H9 (cell line): ENCODE measurements around the gene PRSS1. TPM values are rescaled to one million over a fixed set of nuclear protein-coding genes. Genes with fewer than 3 reads are reported as not detected.

Source experiments
- DNase-seq: peaks from one replicate; pipeline ENCODE4 v3.0.0-alpha.2; 2017
- H2AFZ ChIP-seq: one replicate; pipeline ENCODE4 v1.6.1; 2013; ENCODE audit warnings: mild to moderate bottlenecking, low read length, control low read depth, moderate library complexity
- H2AK5ac ChIP-seq: 2 replicates; pipeline ENCODE4 v1.6.1; 2013; ENCODE audit warnings: low read length, control low read depth, mixed read lengths; ENCODE audit not compliant: insufficient read length
- H2BK120ac ChIP-seq: one replicate; pipeline ENCODE4 v1.6.1; 2013; ENCODE audit warnings: low read depth, mild to moderate bottlenecking, low read length, control low read depth, inconsistent platforms; ENCODE audit not compliant: poor library complexity, severe bottlenecking
- H2BK12ac ChIP-seq: 2 replicates; pipeline ENCODE4 v1.6.1; 2013; ENCODE audit warnings: low read length, control low read depth, mixed read lengths, low read depth; ENCODE audit not compliant: insufficient read length
- H2BK15ac ChIP-seq: 2 replicates; pipeline ENCODE4 v1.6.1; 2013; ENCODE audit warnings: low read depth, low read length, control low read depth
- H2BK20ac ChIP-seq: one replicate; pipeline ENCODE4 v1.6.1; 2013; ENCODE audit warnings: low read depth, mild to moderate bottlenecking, low read length, control low read depth, inconsistent platforms; ENCODE audit not compliant: poor library complexity, severe bottlenecking
- H2BK5ac ChIP-seq: 2 replicates; pipeline ENCODE4 v1.6.1; 2013; ENCODE audit warnings: low read length, control low read depth, mixed read lengths; ENCODE audit not compliant: insufficient read length
- H3K14ac ChIP-seq: 2 replicates; pipeline ENCODE4 v1.6.1; 2013; ENCODE audit warnings: low read length, control low read depth; ENCODE audit not compliant: insufficient read depth
- H3K18ac ChIP-seq: 2 replicates; pipeline ENCODE4 v1.6.1; 2013; ENCODE audit warnings: low read depth, mild to moderate bottlenecking, mixed read lengths, low read length, control low read depth; ENCODE audit not compliant: insufficient read length
- H3K23ac ChIP-seq: 2 replicates; pipeline ENCODE4 v1.6.1; 2013; ENCODE audit warnings: low read length, control low read depth, mixed read lengths, low read depth; ENCODE audit not compliant: insufficient read length
- H3K23me2 ChIP-seq: 2 replicates; pipeline ENCODE4 v1.6.1; 2013; ENCODE audit warnings: low read depth, mild to moderate bottlenecking, mixed read lengths, low read length, control low read depth; ENCODE audit not compliant: insufficient read length, poor library complexity, severe bottlenecking
- H3K27ac ChIP-seq: 2 replicates; pipeline ENCODE4 v1.5.1; 2013; ENCODE audit warnings: low read length, control low read depth, mixed read lengths, low read depth; ENCODE audit not compliant: insufficient read length
- H3K27me3 ChIP-seq: 2 replicates; pipeline ENCODE4 v1.6.1; 2013; ENCODE audit warnings: low read length, control low read depth, inconsistent platforms; ENCODE audit not compliant: insufficient read depth
- H3K4ac ChIP-seq: 2 replicates; pipeline ENCODE4 v1.6.1; 2013; ENCODE audit warnings: low read depth, mild to moderate bottlenecking, control low read depth, inconsistent platforms, low read length, moderate library complexity
- H3K4me1 ChIP-seq: 2 replicates; pipeline ENCODE4 v1.6.1; 2013; ENCODE audit warnings: low read length, control low read depth, inconsistent platforms; ENCODE audit not compliant: insufficient read depth
- H3K4me2 ChIP-seq: 2 replicates; pipeline ENCODE4 v1.6.1; 2013; ENCODE audit warnings: low read length, control low read depth, mixed read lengths; ENCODE audit not compliant: insufficient read length, insufficient read depth
- H3K56ac ChIP-seq: 2 replicates; pipeline ENCODE4 v1.6.1; 2013; ENCODE audit warnings: low read depth, mild to moderate bottlenecking, mixed read lengths, low read length, control low read depth; ENCODE audit not compliant: insufficient read length
- H3K79me1 ChIP-seq: 2 replicates; pipeline ENCODE4 v1.6.1; 2013; ENCODE audit warnings: low read depth, mild to moderate bottlenecking, moderate library complexity, low read length, control low read depth, inconsistent platforms; ENCODE audit not compliant: insufficient read depth, poor library complexity, severe bottlenecking
- H3K79me2 ChIP-seq: 2 replicates; pipeline ENCODE4 v1.6.1; 2013; ENCODE audit warnings: low read length, control low read depth, inconsistent platforms; ENCODE audit not compliant: insufficient read depth
- H3K9ac ChIP-seq: 2 replicates; pipeline ENCODE4 v1.6.1; 2013; ENCODE audit warnings: low read length, control low read depth, mixed read lengths; ENCODE audit not compliant: insufficient read length; ENCODE audit errors: extremely low read depth
- H3K9me3 ChIP-seq: one replicate; pipeline ENCODE4 v1.6.1; 2013; ENCODE audit warnings: low read depth, low read length, inconsistent platforms; ENCODE audit not compliant: control insufficient read depth
- H3T11ph ChIP-seq: one replicate; pipeline ENCODE4 v1.6.1; 2013; ENCODE audit warnings: mild to moderate bottlenecking, low read length, control low read depth, inconsistent platforms
- H4K20me1 ChIP-seq: one replicate; pipeline ENCODE4 v1.6.1; 2013; ENCODE audit not compliant: control insufficient read depth, insufficient read length, insufficient read depth
- H4K5ac ChIP-seq: 2 replicates; pipeline ENCODE4 v1.6.1; 2013; ENCODE audit warnings: low read depth, mild to moderate bottlenecking, mixed read lengths, low read length, control low read depth; ENCODE audit not compliant: insufficient read length
- H4K8ac ChIP-seq: replicated peaks from 2 replicates; pipeline ENCODE4 v1.6.1; 2013; ENCODE audit warnings: low read length, control low read depth, mixed read lengths, low read depth; ENCODE audit not compliant: insufficient read length
- H4K91ac ChIP-seq: 2 replicates; pipeline ENCODE4 v1.6.1; 2013; ENCODE audit warnings: low read depth, mild to moderate bottlenecking, moderate library complexity, mixed read lengths, low read length, control low read depth; ENCODE audit not compliant: insufficient read length
- H3K27ac Mint-ChIP-seq, 3 experiments: 2 replicates in 2 of 3; 3 replicates in 1 of 3; pipeline ENCODE4 v1.8.0; 2020 to 2021; ENCODE audit warnings: mixed read lengths in 3 of 3, mild to moderate bottlenecking in 1 of 3, moderate library complexity in 1 of 3
- H3K27me3 Mint-ChIP-seq: 2 replicates; pipeline ENCODE4 v1.8.0; 2021; ENCODE audit warnings: low read depth, mild to moderate bottlenecking, moderate library complexity, mixed read lengths
- H3K36me3 Mint-ChIP-seq, 3 experiments: 2 replicates in 2 of 3; 3 replicates in 1 of 3; pipeline ENCODE4 v1.8.0; 2020 to 2021; ENCODE audit warnings: low read depth in 3 of 3, mixed read lengths in 3 of 3; ENCODE audit not compliant: insufficient read depth in 1 of 3
- H3K4me1 Mint-ChIP-seq, 2 experiments: 2 replicates each; pipeline ENCODE4 v1.8.0; 2020; ENCODE audit warnings: mixed read lengths in 2 of 2
- H3K4me3 Mint-ChIP-seq, 2 experiments: 2 replicates in 1 of 2; 3 replicates in 1 of 2; pipeline ENCODE4 v1.8.0; 2020 to 2021; ENCODE audit warnings: mild to moderate bottlenecking in 2 of 2, mixed read lengths in 2 of 2, moderate library complexity in 1 of 2
- H3K9me3 Mint-ChIP-seq, 2 experiments: 2 replicates in 1 of 2; 3 replicates in 1 of 2; pipeline ENCODE4 v1.8.0; 2020; ENCODE audit warnings: mild to moderate bottlenecking in 2 of 2, mixed read lengths in 2 of 2, moderate library complexity in 1 of 2
- WGBS: extraction: QIAGEN DNeasy Blood & Tissue Kit; methylation state at CpG from one replicate; pipeline ENCODE4 v1.1.7; 2013; ENCODE audit warnings: missing lambda C conversion rate, low lambda C conversion rate, mixed read lengths; ENCODE audit not compliant: insufficient read length; ENCODE audit errors: extremely low coverage; 5-methylcytosine and 5-hydroxymethylcytosine counted together
- total RNA-seq: library from RNA; stranded (reverse); gene quantifications from 2 replicates; pipeline ENCODE4 v1.2.1, GENCODE V29; 2021
- TF ChIP-seq, protein P1 (sequence below): fragments of 200-600 bp; sonication (generic); conservative IDR thresholded peaks from 3 replicates; pipeline ENCODE4 v1.8.0; 2021; ENCODE audit warnings: antibody characterized with exemption, mild to moderate bottlenecking

The PRSS1 gene
- total RNA-seq, 1 experiment from 2014 or later: not detected

DNA sequence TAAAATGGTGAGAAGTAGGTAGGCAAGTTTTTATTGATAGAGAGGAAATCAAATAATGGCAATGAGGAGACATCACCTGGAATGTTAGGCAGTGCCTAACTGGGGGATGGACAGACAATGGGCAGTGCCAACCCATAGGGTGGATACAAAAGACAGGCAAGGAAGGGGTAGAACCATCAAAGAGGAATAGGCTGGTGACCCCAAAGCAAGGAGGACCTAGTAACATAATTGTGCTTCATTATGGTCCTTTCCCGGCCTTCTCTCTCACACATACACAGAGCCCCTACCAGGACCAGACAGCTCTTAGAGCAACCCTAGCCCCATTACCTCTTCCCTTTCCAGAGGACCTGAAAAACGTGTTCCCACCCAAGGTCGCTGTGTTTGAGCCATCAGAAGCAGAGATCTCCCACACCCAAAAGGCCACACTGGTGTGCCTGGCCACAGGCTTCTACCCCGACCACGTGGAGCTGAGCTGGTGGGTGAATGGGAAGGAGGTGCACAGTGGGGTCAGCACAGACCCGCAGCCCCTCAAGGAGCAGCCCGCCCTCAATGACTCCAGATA is 51.5 kb downstream of the PRSS1 start:
- H3K36me3 Mint-ChIP-seq: peaks cover 7 to 10% (median 7%) of the 10 kb centered on the region in 3 experiments
- no peak overlapping the region for H3K4me3 Mint-ChIP-seq
- Histone ChIP-seq H3K9me3 (no peaks in the 10 kb centered on the region), H2AFZ (no peak overlapping the region), H3K27me3 (peaks cover 20% of the 10 kb centered on the region; the same call in 1 of the 2 replicates), H3K4ac (no peak overlapping the region), H3K14ac (no peak overlapping the region), H3K18ac (no peak overlapping the region), H3K9ac (no peak overlapping the region), H2BK5ac (no peak overlapping the region), H3K79me1 (no peaks in the 10 kb centered on the region), H2BK12ac (no peak overlapping the region), H2BK15ac (no peak overlapping the region), H3K56ac (no peak overlapping the region), H2AK5ac (no peak overlapping the region), H3K23me2 (peaks cover 15% of the 10 kb centered on the region), H4K8ac (no peak overlapping the region), H3K4me1 (peaks cover 2% of the 10 kb centered on the region; the same call in 1 of the 2 replicates), H4K5ac (no peak overlapping the region), H4K20me1 (no peaks in the 10 kb centered on the region), H2BK120ac (no peak overlapping the region), H3K27ac (no peak overlapping the region), H4K91ac (no peak overlapping the region), H3K79me2 (no peaks in the 10 kb centered on the region), H2BK20ac (no peak overlapping the region), H3K23ac (no peak overlapping the region), H3T11ph (no peak overlapping the region), H3K4me2 (no peak overlapping the region)
- TF ChIP-seq, protein P1, sequence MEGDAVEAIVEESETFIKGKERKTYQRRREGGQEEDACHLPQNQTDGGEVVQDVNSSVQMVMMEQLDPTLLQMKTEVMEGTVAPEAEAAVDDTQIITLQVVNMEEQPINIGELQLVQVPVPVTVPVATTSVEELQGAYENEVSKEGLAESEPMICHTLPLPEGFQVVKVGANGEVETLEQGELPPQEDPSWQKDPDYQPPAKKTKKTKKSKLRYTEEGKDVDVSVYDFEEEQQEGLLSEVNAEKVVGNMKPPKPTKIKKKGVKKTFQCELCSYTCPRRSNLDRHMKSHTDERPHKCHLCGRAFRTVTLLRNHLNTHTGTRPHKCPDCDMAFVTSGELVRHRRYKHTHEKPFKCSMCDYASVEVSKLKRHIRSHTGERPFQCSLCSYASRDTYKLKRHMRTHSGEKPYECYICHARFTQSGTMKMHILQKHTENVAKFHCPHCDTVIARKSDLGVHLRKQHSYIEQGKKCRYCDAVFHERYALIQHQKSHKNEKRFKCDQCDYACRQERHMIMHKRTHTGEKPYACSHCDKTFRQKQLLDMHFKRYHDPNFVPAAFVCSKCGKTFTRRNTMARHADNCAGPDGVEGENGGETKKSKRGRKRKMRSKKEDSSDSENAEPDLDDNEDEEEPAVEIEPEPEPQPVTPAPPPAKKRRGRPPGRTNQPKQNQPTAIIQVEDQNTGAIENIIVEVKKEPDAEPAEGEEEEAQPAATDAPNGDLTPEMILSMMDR: no peak
- no peaks in the 10 kb centered on the region for H3K9me3 Mint-ChIP-seq
- peak; percentile 6 for DNase-seq
- no CpG with 5 or more reads among the region's 7 CpGs for WGBS
- no peak overlapping the region for H3K27ac Mint-ChIP-seq
- peaks cover 35 to 43% of the 10 kb centered on the region in 2 experiments for H3K4me1 Mint-ChIP-seq
- peaks cover 92% of the 10 kb centered on the region for H3K27me3 Mint-ChIP-seq
